GM12878 (cell line): Measurements from ENCODE around the gene GPC3. TPM values are rescaled to one million over a fixed set of nuclear protein-coding genes. Genes with fewer than 3 reads are reported as not detected.

Source experiments
- ATAC-seq: fragments of 200-7000 bp; cut with Tn5 transposase; 3 replicates; pipeline ENCODE4 v1.9.1; 2020; ENCODE audit warnings: mild to moderate bottlenecking, moderate library complexity
- BruUV-seq: library from RNA; stranded (reverse); fragments of 400-500 nt; replicated peaks from 2 replicates; lab custom pipeline; 2021; lab: Mats Ljungman, UMichigan
- CTCF ChIA-PET: fragments of 300-600 bp; sonication (Branson Sonifier 250); formaldehyde crosslinking; extraction: SDS; loops from one replicate; lab custom pipeline; 2021; ENCODE audit warnings: inconsistent platforms; lab: Yijun Ruan, JAX
- POLR2A ChIA-PET: fragments of 350-600 bp; formaldehyde crosslinking; extraction: SDS; loops from one replicate; lab custom pipeline; 2021; ENCODE audit warnings: inconsistent platforms; lab: Charles Lee
- RAD21 ChIA-PET: fragments of 300-600 bp; sonication (Branson Sonifier 250); formaldehyde crosslinking; loops from one replicate; lab custom pipeline; 2023; ENCODE audit warnings: antibody characterized with exemption; ENCODE audit not compliant: unreplicated experiment; lab: Charles Lee
- SMC1A ChIA-PET: fragments of 300-600 bp; sonication (Branson Sonifier 250); formaldehyde crosslinking; loops from one replicate; lab custom pipeline; 2023; ENCODE audit not compliant: unreplicated experiment, uncharacterized antibody; lab: Charles Lee
- DNase-seq: peaks from one replicate; pipeline ENCODE4 v3.0.0-alpha.2; 2011; ENCODE audit warnings: low read depth, low spot score
- FAIRE-seq: peaks from 3 replicates; lab custom pipeline; 2011; peaks lifted over from hg19 to GRCh38; lab: Jason Lieb, UNC
- H2AFZ ChIP-seq: 2 replicates; pipeline ENCODE4 v1.6.0; 2011; ENCODE audit warnings: low read depth, low read length, control low read depth; ENCODE audit not compliant: control insufficient read depth
- H3K27ac ChIP-seq: 2 replicates; pipeline ENCODE4 v1.5.1; 2011; ENCODE audit warnings: control low read depth; ENCODE audit not compliant: control insufficient read depth, insufficient read depth
- H3K27me3 ChIP-seq, 2 experiments: replicated peaks in 1 of 2; 2 replicates each; pipeline versions ENCODE4 v1.6.0 to v1.6.1; 2011; ENCODE audit warnings: low read length in 1 of 2; ENCODE audit not compliant: control insufficient read depth in 2 of 2, insufficient read depth in 2 of 2
- H3K36me3 ChIP-seq, 2 experiments: 2 replicates each; pipeline ENCODE4 v1.5.1; 2011; ENCODE audit warnings: low read length in 1 of 2; ENCODE audit not compliant: control insufficient read depth in 2 of 2, insufficient read depth in 2 of 2
- H3K4me1 ChIP-seq: 2 replicates; pipeline ENCODE4 v1.6.1; 2011; ENCODE audit warnings: mild to moderate bottlenecking, low read length, moderate library complexity, mixed read lengths; ENCODE audit not compliant: control insufficient read depth, insufficient read depth
- H3K4me2 ChIP-seq: 2 replicates; pipeline ENCODE4 v1.6.0; 2011; ENCODE audit warnings: control low read depth; ENCODE audit not compliant: control insufficient read depth, insufficient read depth
- H3K4me3 ChIP-seq: fragments of 200-600 bp; sonication (generic); 2 replicates; pipeline ENCODE4 v1.5.1; 2016
- H3K79me2 ChIP-seq: 2 replicates; pipeline ENCODE4 v1.6.0; 2011; ENCODE audit warnings: low read length; ENCODE audit not compliant: control insufficient read depth, insufficient read depth
- H3K9ac ChIP-seq: 2 replicates; pipeline ENCODE4 v1.8.0; 2011; ENCODE audit warnings: low read length, control low read depth, mixed read lengths; ENCODE audit not compliant: control insufficient read depth, insufficient read depth
- H3K9me3 ChIP-seq: replicated peaks from 3 replicates; pipeline ENCODE4 v1.5.1; 2011; ENCODE audit warnings: mild to moderate bottlenecking, low read length; ENCODE audit not compliant: control insufficient read depth, insufficient read depth
- H4K20me1 ChIP-seq: 2 replicates; pipeline ENCODE4 v1.6.0; 2011; ENCODE audit not compliant: control insufficient read depth, insufficient read depth
- BRCA1 ChIP-seq: IDR thresholded peaks from 2 replicates; pipeline ENCODE4 v1.6.1; 2011; ENCODE audit warnings: low read depth, low read length, improper control_type of control experiment
- EED ChIP-seq: sonication (generic); IDR thresholded peaks from 2 replicates; pipeline ENCODE4 v1.6.1; 2016; ENCODE audit warnings: antibody characterized with exemption, low read depth
- HDAC6 ChIP-seq: fragments of 200-600 bp; sonication (generic); IDR thresholded peaks from one replicate; pipeline ENCODE4 v1.8.0; 2017; ENCODE audit warnings: antibody characterized with exemption; ENCODE audit not compliant: unreplicated experiment
- JUND ChIP-seq: IDR thresholded peaks from 2 replicates; pipeline ENCODE4 v1.6.1; 2012; ENCODE audit warnings: low read depth, mild to moderate bottlenecking, low read length, improper control_type of control experiment, moderate library complexity
- KAT2A ChIP-seq: conservative IDR thresholded peaks from 2 replicates; pipeline ENCODE4 v1.6.1; 2011; ENCODE audit warnings: low read depth, low read length; ENCODE audit not compliant: control insufficient read depth
- MYB ChIP-seq: fragments of 150-350 bp; IDR thresholded peaks from 2 replicates; pipeline ENCODE4 v1.6.1; 2014; ENCODE audit warnings: mild to moderate bottlenecking, low read depth, low read length, borderline replicate concordance
- PAX5 ChIP-seq: IDR thresholded peaks from 2 replicates; pipeline ENCODE4 v1.6.1; 2011; ENCODE audit warnings: low read depth, low read length, borderline replicate concordance
- PKNOX1 ChIP-seq: fragments of 450-650 bp; IDR thresholded peaks from 2 replicates; pipeline ENCODE4 v1.6.1; 2016; ENCODE audit warnings: mild to moderate bottlenecking
- PML ChIP-seq: IDR thresholded peaks from 2 replicates; pipeline ENCODE4 v1.6.1; 2012; ENCODE audit warnings: low read length, inconsistent platforms
- SMAD5 ChIP-seq: IDR thresholded peaks from 2 replicates; pipeline ENCODE4 v1.6.1; 2016; ENCODE audit warnings: antibody characterized with exemption, low read depth
- SMARCA5 ChIP-seq: fragments of 450-650 bp; IDR thresholded peaks from 2 replicates; pipeline ENCODE4 v1.6.1; 2017; ENCODE audit warnings: mild to moderate bottlenecking
- SMC3 ChIP-seq: IDR thresholded peaks from 2 replicates; pipeline ENCODE4 v1.6.1; 2011; ENCODE audit warnings: low read length, improper control_type of control experiment, borderline replicate concordance
- STAT1 ChIP-seq: fragments of 450-650 bp; conservative IDR thresholded peaks from 2 replicates; pipeline ENCODE4 v1.6.1; 2014; ENCODE audit warnings: antibody characterized with exemption, mild to moderate bottlenecking
- TCF12 ChIP-seq: IDR thresholded peaks from 2 replicates; pipeline ENCODE4 v1.6.1; 2011; ENCODE audit warnings: low read depth, mild to moderate bottlenecking, low read length
- ZBED1 ChIP-seq: IDR thresholded peaks from 2 replicates; pipeline ENCODE4 v1.6.1; 2016; ENCODE audit warnings: borderline replicate concordance
- ZBTB33 ChIP-seq: fragments of 450-650 bp; IDR thresholded peaks from 2 replicates; pipeline ENCODE4 v1.6.1; 2017; ENCODE audit warnings: mild to moderate bottlenecking
- ZNF592 ChIP-seq: fragments of 450-650 bp; IDR thresholded peaks from 2 replicates; pipeline ENCODE4 v1.6.1; 2017; ENCODE audit warnings: mild to moderate bottlenecking, moderate library complexity
- ZNF622 ChIP-seq: fragments of 450-650 bp; IDR thresholded peaks from 2 replicates; pipeline ENCODE4 v1.6.1; 2017; ENCODE audit warnings: mild to moderate bottlenecking, inconsistent platforms
- WGBS: methylation state at CpG from one replicate; pipeline ENCODE4 v1.1.6; 2016; ENCODE audit warnings: low lambda C conversion rate; ENCODE audit not compliant: insufficient replicate concordance, insufficient coverage; ENCODE audit errors: missing lambda C conversion rate; 5-methylcytosine and 5-hydroxymethylcytosine counted together
- in situ Hi-C: fragments of 300-500 bp; cut with MboI; formaldehyde crosslinking; loops from 9 replicates; pipeline ENCODE4 v1.14.3; 2018; ENCODE audit warnings: mixed read lengths
- intact Hi-C: fragments of 100-400 bp; cut with micrococcal nuclease; formaldehyde crosslinking; loops from one replicate; pipeline ENCODE4 v1.14.2; 2022; ENCODE audit not compliant: unreplicated experiment
- polyA plus RNA-seq, 11 experiments: library from polyadenylated mRNA; depleted of rRNA in 4 of 11; unstranded in 6 of 11; stranded (reverse) in 5 of 11; fragments of >200 nt; fragmentation: Nextera tagmentation in 4 of 11; fragmentation: Illumina TruSeq in 1 of 11; extraction: Ambion mirVana in 4 of 11; extraction: Trizol in 1 of 11; gene quantifications; 1 replicate in 1 of 11; 2 replicates in 10 of 11; pipeline versions ENCODE4 v1.2.1 to v1.2.3, GENCODE V29; 2011 to 2016; ENCODE audit warnings: inconsistent platforms in 2 of 11, missing spikeins in 2 of 11, low read depth in 1 of 11
- total RNA-seq, 4 experiments: library from RNA; depleted of rRNA in 3 of 4; stranded (reverse); fragments of >200 nt in 3 of 4; fragmentation: Illumina TruSeq in 1 of 4; extraction: Trizol in 1 of 4; gene quantifications; 2 replicates each; pipeline versions ENCODE4 v1.2.1 to v1.2.3, GENCODE V29; 2013 to 2021

The GPC3 gene
- total and polyA plus RNA-seq, 10 of the 15 experiments (the other 5 are each of a cell fraction or from before 2014, with no cell fraction given): 0.09 to 0.82 TPM; not detected in 8

- BruUV-seq: no TSS peak
- H4K20me1 ChIP-seq: no peaks in the 10 kb centered on the region
- no peak overlapping the region for H3K9ac ChIP-seq
- no peak overlapping the region for H3K27ac ChIP-seq
- ChIA-PET CTCF (interaction anchor here (1.2 to 1.5 kb wide), 2 partner anchors 11 to 144 kb away, joined by 3 read pairs; no protein-coding TSS in a partner anchor), POLR2A (no interaction called here), SMC1A (interaction anchor here (1.6 kb wide), 1 partner anchor 16 kb away, joined by 4 read pairs; no protein-coding TSS in a partner anchor), RAD21 (interaction anchor here (1.6 kb wide), 1 partner anchor 16 kb away, joined by 5 read pairs; no protein-coding TSS in a partner anchor)
- FAIRE-seq: no peak
- no peaks in the 10 kb centered on the region for H3K27me3 ChIP-seq
- no peak for DNase-seq
- ATAC-seq: no peak
- intact Hi-C loops (no loop called here), in situ Hi-C loops (no loop called here)
- H3K4me2 ChIP-seq: no peak overlapping the region
- no peak for TF ChIP-seq PKNOX1
- no peak for TF ChIP-seq ZNF622
- TF ChIP-seq MYB: no peak
- no peak for TF ChIP-seq TCF12
- TF ChIP-seq BRCA1: no peak
- TF ChIP-seq SMC3: no peak
- TF ChIP-seq KAT2A: no peak
- no peak for TF ChIP-seq ZNF592
- TF ChIP-seq PML: no peak
- no peak for TF ChIP-seq SMAD5
- TF ChIP-seq ZBTB33: no peak
- TF ChIP-seq STAT1: no peak
- TF ChIP-seq EED: no peak
- no peak for TF ChIP-seq ZBED1
- no peak for TF ChIP-seq PAX5
- TF ChIP-seq JUND: no peak
- TF ChIP-seq HDAC6: no peak
- no peak for TF ChIP-seq SMARCA5
- H3K4me1 ChIP-seq: no peaks in the 10 kb centered on the region
- no peaks in the 10 kb centered on the region for H3K79me2 ChIP-seq
- no peaks in the 10 kb centered on the region for H3K36me3 ChIP-seq
- no peak overlapping the region for H2AFZ ChIP-seq
- no peaks in the 10 kb centered on the region for H3K9me3 ChIP-seq
- 43% methylated on average over 3 of the region's 3 CpGs for WGBS
- H3K4me3 ChIP-seq: no peak overlapping the region
Measured at GRCh38 chrX:133937022-133937421, 48.4 kb downstream of the GPC3 start.
